GM12801 (cell line): ENCODE data around the gene NXPE3.

Experiments used
- CTCF ChIP-seq: IDR thresholded peaks from one replicate; pipeline ENCODE4 v1.5.1; 2011; ENCODE audit warnings: control low read depth; ENCODE audit not compliant: insufficient read length; ENCODE audit errors: extremely low read depth

Gene NXPE3

GRCh38 chr3:101859882-101860448, 81.0 kb downstream of the NXPE3 start:
- TF ChIP-seq CTCF: no peak

- no peak for TF ChIP-seq CTCF
These were observed 82.3 kb downstream of the NXPE3 start for GRCh38 chr3:101861212-101861788.

- TF ChIP-seq CTCF: no peak
These were observed 82.9 kb downstream of the NXPE3 start for GRCh38 chr3:101861789-101862415.

GRCh38 chr3:101862416-101863165, 83.6 kb downstream of the NXPE3 start:
- TF ChIP-seq CTCF: no peak

GRCh38 chr3:101865751-101866509, 86.9 kb downstream of the NXPE3 start:
- TF ChIP-seq CTCF: no peak

GRCh38 chr3:101867511-101867910, 88.5 kb downstream of the NXPE3 start:
- TF ChIP-seq CTCF: no peak

- no peak for TF ChIP-seq CTCF
These were observed 89.0 kb downstream of the NXPE3 start for GRCh38 chr3:101867996-101868395.
